H7 (cell line): ENCODE measurements around the gene TRIM68. TPM values are rescaled to one million over a fixed set of nuclear protein-coding genes. Genes with fewer than 3 reads are reported as not detected.

ENCODE experiments used
- DNase-seq: peaks from one replicate; pipeline ENCODE4 v3.0.0; 2012
- H3K27me3 ChIP-seq: 2 replicates; pipeline ENCODE4 v1.6.0; 2011; ENCODE audit warnings: mild to moderate bottlenecking, low read length; ENCODE audit not compliant: control insufficient read depth, insufficient read depth
- H3K36me3 ChIP-seq: replicated peaks from 2 replicates; pipeline ENCODE4 v1.5.1; 2011; ENCODE audit warnings: low read length; ENCODE audit not compliant: control insufficient read depth, insufficient read depth
- H3K4me3 ChIP-seq: 2 replicates; pipeline ENCODE4 v1.5.1; 2011; ENCODE audit warnings: low read depth, mild to moderate bottlenecking, control low read depth, low read length, moderate library complexity; ENCODE audit not compliant: insufficient read depth
- total RNA-seq: library from RNA; depleted of rRNA; stranded (reverse); fragments of >200 nt; shearing (Covaris generic); gene quantifications from 2 replicates; pipeline ENCODE4 v1.2.3, GENCODE V29; 2014; rRNA removed

TRIM68 gene
- total RNA-seq, 1 experiment from 2014 or later = 7.3 TPM

- no peak for DNase-seq
- H3K27me3 ChIP-seq = no peaks in the 10 kb centered on the region
- H3K36me3 ChIP-seq = no peaks in the 10 kb centered on the region
- no peak overlapping the region for H3K4me3 ChIP-seq
Measured at GRCh38 chr11:4576880-4577279, 31.2 kb downstream of the TRIM68 start.

GRCh38 chr11:4569075-4569474, 39.0 kb downstream of the TRIM68 start:
- Histone ChIP-seq H3K27me3 (no peaks in the 10 kb centered on the region), H3K36me3 (no peaks in the 10 kb centered on the region), H3K4me3 (no peak overlapping the region)
- no peak for DNase-seq

- Histone ChIP-seq H3K27me3 (no peaks in the 10 kb centered on the region), H3K36me3 (no peaks in the 10 kb centered on the region), H3K4me3 (no peak overlapping the region)
- no peak for DNase-seq
Measured at GRCh38 chr11:4565371-4565770, 42.7 kb downstream of the TRIM68 start.

- DNase-seq = no peak
- Histone ChIP-seq H3K4me3 (no peak overlapping the region), H3K36me3 (no peaks in the 10 kb centered on the region), H3K27me3 (no peaks in the 10 kb centered on the region)
Measured at GRCh38 chr11:4560467-4560866, 47.6 kb downstream of the TRIM68 start.

GRCh38 chr11:4559527-4560440, 48.2 kb downstream of the TRIM68 start:
- H3K27me3 ChIP-seq = no peaks in the 10 kb centered on the region

GRCh38 chr11:4551346-4551979, 56.6 kb downstream of the TRIM68 start:
- DNase-seq = peak; percentile 22

More at GRCh38 chr11:4559527-4560440, 48.2 kb downstream of the TRIM68 start:
- DNase-seq = no peak
- Histone ChIP-seq H3K4me3 (no peak overlapping the region), H3K36me3 (no peaks in the 10 kb centered on the region)

More at GRCh38 chr11:4551346-4551979, 56.6 kb downstream of the TRIM68 start:
- no peaks in the 10 kb centered on the region for H3K27me3 ChIP-seq
- H3K36me3 ChIP-seq = no peaks in the 10 kb centered on the region
- no peak overlapping the region for H3K4me3 ChIP-seq

Other genes with a start within 250 kb of the TRIM68 start
- not detected in 2 replicates for gene OR52B4, start 239.8 kb downstream of the TRIM68 start, total RNA-seq
- 14.2 and 15.0 TPM in 2 replicates for gene TRIM21, start 214.5 kb downstream of the TRIM68 start, total RNA-seq
- gene OR52K2, start 158.9 kb downstream of the TRIM68 start, total RNA-seq = not detected in 2 replicates
- gene OR52K1, start 125.6 kb downstream of the TRIM68 start, total RNA-seq = 0.07 TPM in 1 of 2 replicates, not detected in the other
- not detected in 2 replicates for gene OR52M1, start 63.0 kb downstream of the TRIM68 start, total RNA-seq
- gene OR52I2, start 26.5 kb downstream of the TRIM68 start, total RNA-seq = not detected in 2 replicates
- 0.04 TPM in 1 of 2 replicates, not detected in the other for gene OR52I1, start 14.2 kb downstream of the TRIM68 start, total RNA-seq
- not detected in 2 replicates for gene OR51D1, start 29.2 kb upstream of the TRIM68 start, total RNA-seq
- gene OR51E1, start 35.8 kb upstream of the TRIM68 start, total RNA-seq = 0.15 TPM in 1 of 2 replicates, not detected in the other
- gene OR51E2, start 89.6 kb upstream of the TRIM68 start, total RNA-seq = not detected in 2 replicates
- not detected in 2 replicates for gene MMP26, start 96.6 kb upstream of the TRIM68 start, total RNA-seq
- gene OR51F1, start 161.7 kb upstream of the TRIM68 start, total RNA-seq = not detected in 2 replicates
- gene OR52R1, start 196.1 kb upstream of the TRIM68 start, total RNA-seq = not detected in 2 replicates
- not detected in 2 replicates for gene OR51F2, start 213.1 kb upstream of the TRIM68 start, total RNA-seq
- not detected in 2 replicates for gene OR51S1, start 241.0 kb upstream of the TRIM68 start, total RNA-seq